K562 (cell line): Measurements from ENCODE around the gene KLK13. TPM values are rescaled to one million over a fixed set of nuclear protein-coding genes. Genes with fewer than 3 reads are reported as not detected.

Experiments
- ARID4B ChIP-seq: sonication (generic); formaldehyde crosslinking; IDR thresholded peaks from 2 replicates; pipeline ENCODE4 v1.8.0; 2022; ENCODE audit warnings: mild to moderate bottlenecking, missing genetic modification reagents
- ATF1 ChIP-seq, 2 experiments: fragments of 450-650 bp in 1 of 2; IDR thresholded peaks; 2 replicates each; pipeline ENCODE4 v1.6.1; 2016; ENCODE audit warnings: missing compliant biosample characterization in 1 of 2, missing genetic modification characterization in 1 of 2
- CBFA2T3 ChIP-seq: fragments of 450-650 bp; IDR thresholded peaks from 2 replicates; pipeline ENCODE4 v1.6.1; 2017
- CTBP1 ChIP-seq: fragments of 450-650 bp; IDR thresholded peaks from 2 replicates; pipeline ENCODE4 v1.6.1; 2016; ENCODE audit warnings: borderline replicate concordance
- EP300 ChIP-seq: IDR thresholded peaks from 2 replicates; pipeline ENCODE4 v1.6.1; 2012; ENCODE audit warnings: low read length, improper control_type of control experiment
- ESRRA ChIP-seq: fragments of 450-650 bp; IDR thresholded peaks from 2 replicates; pipeline ENCODE4 v1.6.1; 2014; ENCODE audit warnings: low read depth, mild to moderate bottlenecking, moderate library complexity, borderline replicate concordance
- GTF3C2 ChIP-seq: IDR thresholded peaks from 3 replicates; pipeline ENCODE4 v1.6.1; 2011; ENCODE audit warnings: borderline replicate concordance, mild to moderate bottlenecking, moderate library complexity; ENCODE audit not compliant: insufficient read length; ENCODE audit errors: extremely low read depth
- HDAC2 ChIP-seq: fragments of 450-650 bp; IDR thresholded peaks from 2 replicates; pipeline ENCODE4 v1.6.1; 2016; ENCODE audit warnings: mild to moderate bottlenecking
- HNRNPLL ChIP-seq: fragments of 200-400 bp; formaldehyde crosslinking; IDR thresholded peaks from 2 replicates; pipeline ENCODE4 v1.6.1; 2017; ENCODE audit warnings: low read length, low read depth, mild to moderate bottlenecking; ENCODE audit not compliant: poor library complexity, severe bottlenecking
- KDM1A ChIP-seq, 2 experiments: fragments of 450-650 bp; IDR thresholded peaks; 2 replicates each; pipeline ENCODE4 v1.6.1; 2016; ENCODE audit warnings: mild to moderate bottlenecking in 2 of 2
- MAFG ChIP-seq: fragments of 450-650 bp; conservative IDR thresholded peaks from 2 replicates; pipeline ENCODE4 v1.6.1; 2016; ENCODE audit warnings: missing genetic modification characterization, missing compliant biosample characterization
- PKNOX1 ChIP-seq: fragments of 450-650 bp; IDR thresholded peaks from 2 replicates; pipeline ENCODE4 v1.6.1; 2016
- SFPQ ChIP-seq: fragments of 200-400 bp; formaldehyde crosslinking; IDR thresholded peaks from 2 replicates; pipeline ENCODE4 v1.6.1; 2017; ENCODE audit warnings: mild to moderate bottlenecking, low read depth, low read length, moderate library complexity
- SOX6 ChIP-seq: fragments of 450-650 bp; IDR thresholded peaks from 2 replicates; pipeline ENCODE4 v1.6.1; 2014; ENCODE audit warnings: mild to moderate bottlenecking
- TAL1 ChIP-seq: fragments of 450-650 bp; IDR thresholded peaks from 2 replicates; pipeline ENCODE4 v1.6.1; 2016; ENCODE audit warnings: mild to moderate bottlenecking
- TARDBP ChIP-seq: fragments of 450-650 bp; IDR thresholded peaks from 2 replicates; pipeline ENCODE4 v1.6.1; 2016
- ZNF512 ChIP-seq: IDR thresholded peaks from 2 replicates; pipeline ENCODE4 v1.6.1; 2016; ENCODE audit warnings: missing genetic modification characterization, missing compliant biosample characterization
- polyA plus RNA-seq, 8 experiments: library from polyadenylated mRNA; depleted of rRNA in 4 of 8; stranded (reverse) in 5 of 8; unstranded in 3 of 8; fragments of >200 nt; fragmentation: Nextera tagmentation in 2 of 8; fragmentation: Illumina TruSeq in 1 of 8; extraction: Ambion mirVana in 2 of 8; extraction: Trizol in 1 of 8; gene quantifications; 2 replicates each; pipeline versions ENCODE4 v1.2.1 to v1.2.3, GENCODE V29; 2011 to 2014; ENCODE audit warnings: inconsistent platforms in 1 of 8, missing spikeins in 1 of 8
- total RNA-seq, 7 experiments: library from RNA; depleted of rRNA in 6 of 7; stranded (reverse); fragments of >200 nt in 6 of 7; fragmentation: Illumina TruSeq in 2 of 7; extraction: Trizol in 2 of 7; gene quantifications; 2 replicates each; pipeline versions ENCODE4 v1.2.1 to v1.2.3, GENCODE V29; 2011 to 2021; ENCODE audit warnings: low replicate concordance in 1 of 7

The KLK13 gene
- total and polyA plus RNA-seq, 9 of the 15 experiments (the other 6 are each of a cell fraction or from before 2014, with no cell fraction given) = 0.72 to 9.0 (median 2.3) TPM

- TF ChIP-seq GTF3C2 (no peak), CTBP1 (peak; percentile 58), ARID4B (CRISPR knock-in tag) (no peak), TAL1 (0 out of 2 replicates have a peak, but pooled peaks have one; percentile 4), ZNF512 (tag) (no peak), EP300 (no peak), MAFG (peak; percentile 49), CBFA2T3 (peak; percentile 53; the same call in 1 of the 2 replicates), HDAC2 (peak; percentile 27; the same call in 1 of the 2 replicates), PKNOX1 (peak; percentile 33), SOX6 (0 out of 2 replicates have a peak, but pooled peaks have one; percentile 7), ESRRA (peak; percentile 57; the same call in 1 of the 2 replicates), TARDBP (no peak), SFPQ (no peak), KDM1A (IDR thresholded peaks at IDR 0.05) (peak; percentile 59 to 60; a peak in 2 of 4 replicates), HNRNPLL (peak; percentile 30), ATF1 (CRISPR knock-in tag; IDR thresholded peaks at IDR 0.05) (no peak), ATF1 (tag; IDR thresholded peaks at IDR 0.05) (peak; percentile 59; the same call in 1 of the 2 replicates)
Measured at GRCh38 chr19:51036519-51036918, 28.4 kb downstream of the KLK13 start (continued).
